ENCODE data around the gene SORCS2. TPM values are rescaled to one million over a fixed set of nuclear protein-coding genes. Genes with fewer than 3 reads are reported as not detected.

Gene SORCS2
- total RNA-seq, 1 experiment from 2014 or later = 4.1 TPM

- Histone ChIP-seq H3K4me2 (ENCODE audit: low read length) (no peak overlapping the region), H2AFZ (ENCODE audit: low read length) (no peak overlapping the region), H3K79me2 (ENCODE audit: low read length) (no peaks in the 10 kb centered on the region), H4K20me1 (ENCODE audit: low read length) (no peaks in the 10 kb centered on the region), H3K27ac (ENCODE audit: low read length) (no peak overlapping the region), H3F3A (ENCODE audit: low read length, unreplicated experiment) (no peaks in the 10 kb centered on the region), H3K4me3 (ENCODE audit: low read length) (no peak overlapping the region), H3K27me3 (ENCODE audit: low read length) (no peaks in the 10 kb centered on the region), H3K9me2 (replicated peaks; ENCODE audit: low read length) (no peaks in the 10 kb centered on the region), H3K9ac (ENCODE audit: low read length) (no peak overlapping the region), H3K4me1 (ENCODE audit: insufficient read depth, low read length) (0 out of 2 replicates have a peak, but pooled peaks cover 5% of the 10 kb centered on the region), H3K9me3 (ENCODE audit: low read length) (no peaks in the 10 kb centered on the region), H3K36me3 (ENCODE audit: low read depth, low read length) (no peaks in the 10 kb centered on the region)
- no peak for ATAC-seq
- intact Hi-C loops (cut with micrococcal nuclease) = no loop called here
- ChIA-PET POLR2A (ENCODE audit: unreplicated experiment) (no interaction called here), CTCF (no interaction called here)
- DNase-seq = no peak
- TF ChIP-seq CTCF (conservative IDR thresholded peaks at IDR 0.05; ENCODE audit: low read depth, low read length) = no peak
- TF ChIP-seq EZH2phosphoT487 (IDR thresholded peaks at IDR 0.05; ENCODE audit: borderline replicate concordance, low read length) = no peak
- TF ChIP-seq EZH2 (IDR thresholded peaks at IDR 0.05; ENCODE audit: low read length, unreplicated experiment) = no peak
- no TSS peak for BruUV-seq (replicated peaks)
Observed at GRCh38 chr4:7425591-7426468, 233.5 kb downstream of the SORCS2 start.

DNA sequence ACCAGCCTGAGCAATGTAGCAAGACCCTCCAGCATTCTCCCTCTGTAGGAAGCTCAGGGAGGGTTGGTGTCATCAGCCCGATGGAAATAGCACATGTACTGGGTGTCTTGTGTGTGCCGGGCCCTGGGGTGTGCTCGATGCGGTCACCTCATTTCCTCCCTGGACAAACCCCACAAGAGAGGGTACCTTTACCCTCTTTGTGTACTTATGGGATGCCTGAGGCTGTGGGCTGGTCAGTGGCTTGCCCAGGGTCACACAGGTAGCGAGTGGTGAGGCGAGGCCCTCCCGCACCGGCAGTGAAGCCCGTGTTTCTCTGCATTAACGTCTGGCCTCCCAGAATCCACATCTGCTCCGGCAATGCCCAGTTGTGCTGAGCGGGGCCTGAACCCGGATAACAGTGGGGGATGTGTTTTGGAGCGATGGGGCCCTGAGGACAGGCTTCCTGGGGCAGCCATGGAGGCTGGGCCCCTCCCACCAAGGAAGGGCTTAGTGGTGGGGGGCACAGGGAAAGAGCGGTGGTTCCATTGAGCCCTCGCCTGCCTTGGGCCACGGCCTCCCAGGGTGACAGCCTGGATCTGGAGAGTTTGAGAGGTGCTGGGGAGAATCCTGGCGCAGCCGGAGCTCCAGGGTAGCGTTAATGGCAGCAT, 234.3 kb downstream of the SORCS2 start:
- Histone ChIP-seq H3K9me3 (ENCODE audit: low read length) (no peaks in the 10 kb centered on the region), H3K27me3 (ENCODE audit: low read length) (no peaks in the 10 kb centered on the region), H3K4me3 (ENCODE audit: low read length) (no peak overlapping the region), H3K27ac (ENCODE audit: low read length) (no peak overlapping the region), H3K36me3 (ENCODE audit: low read depth, low read length) (no peaks in the 10 kb centered on the region), H3F3A (ENCODE audit: low read length, unreplicated experiment) (no peaks in the 10 kb centered on the region), H3K4me2 (ENCODE audit: low read length) (no peak overlapping the region), H3K9me2 (replicated peaks; ENCODE audit: low read length) (no peaks in the 10 kb centered on the region), H4K20me1 (ENCODE audit: low read length) (no peaks in the 10 kb centered on the region), H3K79me2 (ENCODE audit: low read length) (no peaks in the 10 kb centered on the region), H3K9ac (ENCODE audit: low read length) (no peak overlapping the region), H2AFZ (ENCODE audit: low read length) (no peak overlapping the region), H3K4me1 (ENCODE audit: insufficient read depth, low read length) (0 out of 2 replicates have a peak, but pooled peaks cover 5% of the 10 kb centered on the region)
- ATAC-seq = no peak
- no peak for DNase-seq
- BruUV-seq (replicated peaks) = no TSS peak
- ChIA-PET CTCF (no interaction called here), POLR2A (ENCODE audit: unreplicated experiment) (no interaction called here)
- TF ChIP-seq EZH2phosphoT487 (IDR thresholded peaks at IDR 0.05; ENCODE audit: borderline replicate concordance, low read length) (no peak), EZH2 (IDR thresholded peaks at IDR 0.05; ENCODE audit: low read length, unreplicated experiment) (no peak), CTCF (conservative IDR thresholded peaks at IDR 0.05; ENCODE audit: low read depth, low read length) (no peak)
- intact Hi-C loops (cut with micrococcal nuclease) = no loop called here

DNA sequence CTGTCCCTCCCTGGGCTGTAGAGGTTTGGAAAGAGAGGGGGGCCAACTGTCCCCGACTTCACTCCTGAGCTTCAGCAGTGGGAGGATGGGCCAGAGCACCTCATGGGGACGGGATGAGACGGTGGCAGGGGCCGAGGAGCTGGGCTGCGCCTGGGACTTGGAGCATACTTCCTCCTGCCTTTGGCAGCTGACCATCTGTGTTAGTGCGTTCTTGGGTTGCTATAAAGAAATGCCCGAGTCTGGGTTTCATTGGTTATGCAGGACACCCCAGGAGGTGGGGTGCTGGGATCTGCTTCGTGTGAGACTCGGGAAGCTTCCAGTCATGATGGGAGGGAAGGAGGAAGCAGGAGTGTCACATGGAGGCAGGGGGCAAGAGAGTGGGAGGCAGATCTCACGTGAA, 235.0 kb downstream of the SORCS2 start:
- no peaks in the 10 kb centered on the region for H3K9me2 ChIP-seq (replicated peaks; ENCODE audit: low read length)
- H3K27ac ChIP-seq (ENCODE audit: low read length) = no peak overlapping the region
- H3K4me2 ChIP-seq (ENCODE audit: low read length) = no peak overlapping the region
- H3K9me3 ChIP-seq (ENCODE audit: low read length) = no peaks in the 10 kb centered on the region
- intact Hi-C loops (cut with micrococcal nuclease) = no loop called here
- no peak overlapping the region for H3K4me3 ChIP-seq (ENCODE audit: low read length)
- H3K27me3 ChIP-seq (ENCODE audit: low read length) = no peaks in the 10 kb centered on the region
- POLR2A ChIA-PET (ENCODE audit: unreplicated experiment) = no interaction called here
- no peaks in the 10 kb centered on the region for H3K36me3 ChIP-seq (ENCODE audit: low read depth, low read length)
- no peaks in the 10 kb centered on the region for H3F3A ChIP-seq (ENCODE audit: low read length, unreplicated experiment)
- ATAC-seq = no peak
- CTCF ChIA-PET = no interaction called here
- H3K4me1 ChIP-seq (ENCODE audit: insufficient read depth, low read length) = 0 out of 2 replicates have a peak, but pooled peaks cover 5% of the 10 kb centered on the region
- TF ChIP-seq CTCF (conservative IDR thresholded peaks at IDR 0.05; ENCODE audit: low read depth, low read length) = no peak
- TF ChIP-seq EZH2phosphoT487 (IDR thresholded peaks at IDR 0.05; ENCODE audit: borderline replicate concordance, low read length) = no peak
- no peak for TF ChIP-seq EZH2 (IDR thresholded peaks at IDR 0.05; ENCODE audit: low read length, unreplicated experiment)
- no peak overlapping the region for H3K9ac ChIP-seq (ENCODE audit: low read length)
- DNase-seq = no peak
- H2AFZ ChIP-seq (ENCODE audit: low read length) = no peak overlapping the region
- H4K20me1 ChIP-seq (ENCODE audit: low read length) = no peaks in the 10 kb centered on the region
- BruUV-seq (replicated peaks) = no TSS peak
- H3K79me2 ChIP-seq (ENCODE audit: low read length) = no peaks in the 10 kb centered on the region

Measured in PC-3 (cell line).